A673 (cell line): ENCODE data around the gene CMTM5. TPM values are rescaled to one million over a fixed set of nuclear protein-coding genes. Genes with fewer than 3 reads are reported as not detected.

ENCODE experiments used
- BruUV-seq: library from RNA; stranded (reverse); fragments of 400-500 nt; replicated peaks from 2 replicates; lab custom pipeline; 2021; lab: Mats Ljungman, UMichigan
- CTCF ChIA-PET: fragments of 300-600 bp; sonication (Branson Sonifier 250); formaldehyde crosslinking; loops from one replicate; lab custom pipeline; 2022; ENCODE audit warnings: antibody characterized with exemption; lab: Charles Lee
- POLR2A ChIA-PET: fragments of 300-600 bp; sonication (Branson Sonifier 250); formaldehyde crosslinking; loops from one replicate; lab custom pipeline; 2022; ENCODE audit warnings: antibody characterized with exemption; ENCODE audit not compliant: low non-redundant PET; lab: Charles Lee
- DNase-seq: peaks from one replicate; pipeline ENCODE4 v3.0.0-alpha.2; 2015; ENCODE audit warnings: low spot score
- H3K27ac ChIP-seq: fragments of 200-600 bp; sonication (generic); 2 replicates; pipeline ENCODE4 v1.5.1; 2016; ENCODE audit warnings: mixed run types, low read depth, mild to moderate bottlenecking, mixed read lengths, antibody characterized with exemption, low read length; ENCODE audit not compliant: poor library complexity, severe bottlenecking
- H3K27me3 ChIP-seq: fragments of 200-600 bp; sonication (generic); replicated peaks from 2 replicates; pipeline ENCODE4 v1.6.1; 2017; ENCODE audit warnings: mixed run types, low read depth, mild to moderate bottlenecking, mixed read lengths, antibody characterized with exemption, low read length; ENCODE audit not compliant: insufficient read depth, poor library complexity
- H3K36me3 ChIP-seq: fragments of 200-600 bp; sonication (generic); 2 replicates; pipeline ENCODE4 v1.6.1; 2016; ENCODE audit warnings: mixed run types, mild to moderate bottlenecking, mixed read lengths, antibody characterized with exemption, low read length; ENCODE audit not compliant: insufficient read depth, poor library complexity, severe bottlenecking
- H3K4me1 ChIP-seq: fragments of 200-600 bp; sonication (generic); 2 replicates; pipeline ENCODE4 v1.6.1; 2017; ENCODE audit warnings: mixed run types, mild to moderate bottlenecking, mixed read lengths, antibody characterized with exemption, low read length; ENCODE audit not compliant: insufficient read depth, poor library complexity, severe bottlenecking
- H3K4me3 ChIP-seq: fragments of 200-600 bp; sonication (generic); 2 replicates; pipeline ENCODE4 v1.5.1; 2016; ENCODE audit warnings: low read depth, mixed run types, mild to moderate bottlenecking, mixed read lengths, low read length; ENCODE audit not compliant: poor library complexity, severe bottlenecking
- H3K9me3 ChIP-seq: fragments of 200-600 bp; sonication (generic); 2 replicates; pipeline ENCODE4 v1.6.1; 2016; ENCODE audit warnings: mixed run types, low read depth, mild to moderate bottlenecking, mixed read lengths, antibody characterized with exemption, low read length; ENCODE audit not compliant: poor library complexity, severe bottlenecking
- EZH2 ChIP-seq: fragments of 200-600 bp; sonication (generic); IDR thresholded peaks from 2 replicates; pipeline ENCODE4 v1.6.1; 2017; ENCODE audit warnings: borderline replicate concordance, low read depth, mild to moderate bottlenecking, mixed read lengths, antibody characterized with exemption, low read length; ENCODE audit not compliant: poor library complexity, severe bottlenecking
- intact Hi-C: fragments of 100-400 bp; cut with micrococcal nuclease; formaldehyde crosslinking; loops from one replicate; pipeline ENCODE4 v1.10.0; 2022; ENCODE audit not compliant: unreplicated experiment
- total RNA-seq: library from RNA; stranded (reverse); gene quantifications from 2 replicates; pipeline ENCODE4 v1.2.3, GENCODE V29; 2021
- TF ChIP-seq, protein P1 (sequence below): fragments of 300-800, 200-600 bp; sonication (generic); conservative IDR thresholded peaks from 2 replicates; pipeline ENCODE4 v1.5.1; 2017; ENCODE audit warnings: low read depth, mild to moderate bottlenecking, antibody characterized with exemption, low read length, moderate library complexity, mixed read lengths

CMTM5 gene
- total RNA-seq, 1 experiment from 2014 or later = not detected

DNA sequence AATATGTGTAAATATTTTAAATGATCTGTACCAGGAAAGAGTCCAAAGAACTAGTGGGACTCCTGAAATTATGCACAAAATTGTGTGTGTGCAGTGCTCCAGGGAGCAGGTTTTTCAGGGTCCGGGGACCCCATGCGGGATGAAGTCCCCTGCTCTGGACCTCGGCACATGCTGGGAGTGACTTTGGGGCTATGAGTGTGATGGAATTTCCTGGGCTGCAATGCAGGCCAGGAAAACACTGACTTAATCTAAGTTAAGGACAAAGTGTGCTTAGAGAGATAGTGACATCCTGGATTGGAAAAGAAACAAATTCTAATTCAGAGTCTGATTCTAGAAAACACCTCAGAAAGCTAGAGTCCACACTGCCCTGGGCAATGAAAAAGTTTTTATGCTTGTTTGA, 37.4 kb downstream of the CMTM5 start:
- ChIA-PET CTCF (no interaction called here), POLR2A (no interaction called here)
- DNase-seq = no peak
- Histone ChIP-seq H3K36me3 (no peaks in the 10 kb centered on the region), H3K4me3 (no peak overlapping the region), H3K27me3 (no peaks in the 10 kb centered on the region), H3K9me3 (no peaks in the 10 kb centered on the region), H3K27ac (no peak overlapping the region), H3K4me1 (no peaks in the 10 kb centered on the region)
- BruUV-seq = no TSS peak
- intact Hi-C loops = no loop called here
- no peak for TF ChIP-seq EZH2
- TF ChIP-seq, protein P1, sequence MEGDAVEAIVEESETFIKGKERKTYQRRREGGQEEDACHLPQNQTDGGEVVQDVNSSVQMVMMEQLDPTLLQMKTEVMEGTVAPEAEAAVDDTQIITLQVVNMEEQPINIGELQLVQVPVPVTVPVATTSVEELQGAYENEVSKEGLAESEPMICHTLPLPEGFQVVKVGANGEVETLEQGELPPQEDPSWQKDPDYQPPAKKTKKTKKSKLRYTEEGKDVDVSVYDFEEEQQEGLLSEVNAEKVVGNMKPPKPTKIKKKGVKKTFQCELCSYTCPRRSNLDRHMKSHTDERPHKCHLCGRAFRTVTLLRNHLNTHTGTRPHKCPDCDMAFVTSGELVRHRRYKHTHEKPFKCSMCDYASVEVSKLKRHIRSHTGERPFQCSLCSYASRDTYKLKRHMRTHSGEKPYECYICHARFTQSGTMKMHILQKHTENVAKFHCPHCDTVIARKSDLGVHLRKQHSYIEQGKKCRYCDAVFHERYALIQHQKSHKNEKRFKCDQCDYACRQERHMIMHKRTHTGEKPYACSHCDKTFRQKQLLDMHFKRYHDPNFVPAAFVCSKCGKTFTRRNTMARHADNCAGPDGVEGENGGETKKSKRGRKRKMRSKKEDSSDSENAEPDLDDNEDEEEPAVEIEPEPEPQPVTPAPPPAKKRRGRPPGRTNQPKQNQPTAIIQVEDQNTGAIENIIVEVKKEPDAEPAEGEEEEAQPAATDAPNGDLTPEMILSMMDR = no peak

DNA sequence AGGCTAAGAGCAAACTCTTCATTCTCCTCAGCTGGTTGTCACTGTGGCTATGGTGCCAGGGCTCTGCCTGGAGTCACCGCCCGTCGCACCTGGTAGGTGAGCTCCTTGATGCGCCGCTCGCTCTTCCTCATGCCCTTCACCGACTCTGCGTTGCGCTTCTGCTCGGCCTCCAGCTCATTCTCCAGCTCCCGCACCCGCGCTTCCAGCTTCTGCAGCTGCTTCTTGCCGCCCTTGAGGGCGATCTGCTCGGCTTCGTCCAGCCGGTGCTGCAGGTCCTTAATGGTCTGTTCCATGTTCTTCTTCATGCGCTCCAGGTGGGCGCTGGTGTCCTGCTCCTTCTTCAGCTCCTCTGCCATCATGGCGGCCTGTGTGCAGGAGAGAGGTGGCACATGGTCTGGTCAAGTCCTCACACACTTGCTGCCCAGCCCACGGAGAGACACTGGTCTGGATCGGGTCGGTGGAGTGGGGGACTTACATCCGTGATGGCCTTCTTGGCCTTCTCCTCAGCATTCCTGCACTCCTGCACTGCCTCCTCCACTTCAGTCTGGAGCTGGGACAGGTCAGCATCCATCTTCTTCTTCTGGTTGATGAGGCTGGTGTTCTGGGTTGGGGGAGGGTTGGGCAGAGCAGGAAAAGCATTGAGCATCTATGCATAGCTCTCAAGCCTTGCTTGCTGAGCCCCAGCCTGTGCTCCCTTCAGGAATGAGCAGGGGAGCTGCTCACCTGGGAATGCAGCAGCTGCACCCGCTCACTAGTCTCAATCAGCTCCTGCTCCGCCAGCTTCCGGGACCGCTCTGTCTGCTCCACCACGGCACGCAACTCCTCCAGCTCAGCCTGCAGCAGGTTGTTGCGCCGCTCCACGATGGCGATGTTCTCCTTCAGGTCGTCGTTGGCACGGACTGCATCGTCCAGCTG, 38.3 kb downstream of the CMTM5 start:
- CTCF ChIA-PET = no interaction called here
- no TSS peak for BruUV-seq
- TF ChIP-seq, protein P1 = no peak
- no peak for TF ChIP-seq EZH2
- no peak for DNase-seq
- no peaks in the 10 kb centered on the region for H3K36me3 ChIP-seq
- H3K9me3 ChIP-seq = no peaks in the 10 kb centered on the region
- no peak overlapping the region for H3K4me3 ChIP-seq
- intact Hi-C loops = no loop called here
- H3K4me1 ChIP-seq = no peaks in the 10 kb centered on the region
- H3K27me3 ChIP-seq = no peaks in the 10 kb centered on the region
- POLR2A ChIA-PET = no interaction called here
- H3K27ac ChIP-seq = no peak overlapping the region

DNA sequence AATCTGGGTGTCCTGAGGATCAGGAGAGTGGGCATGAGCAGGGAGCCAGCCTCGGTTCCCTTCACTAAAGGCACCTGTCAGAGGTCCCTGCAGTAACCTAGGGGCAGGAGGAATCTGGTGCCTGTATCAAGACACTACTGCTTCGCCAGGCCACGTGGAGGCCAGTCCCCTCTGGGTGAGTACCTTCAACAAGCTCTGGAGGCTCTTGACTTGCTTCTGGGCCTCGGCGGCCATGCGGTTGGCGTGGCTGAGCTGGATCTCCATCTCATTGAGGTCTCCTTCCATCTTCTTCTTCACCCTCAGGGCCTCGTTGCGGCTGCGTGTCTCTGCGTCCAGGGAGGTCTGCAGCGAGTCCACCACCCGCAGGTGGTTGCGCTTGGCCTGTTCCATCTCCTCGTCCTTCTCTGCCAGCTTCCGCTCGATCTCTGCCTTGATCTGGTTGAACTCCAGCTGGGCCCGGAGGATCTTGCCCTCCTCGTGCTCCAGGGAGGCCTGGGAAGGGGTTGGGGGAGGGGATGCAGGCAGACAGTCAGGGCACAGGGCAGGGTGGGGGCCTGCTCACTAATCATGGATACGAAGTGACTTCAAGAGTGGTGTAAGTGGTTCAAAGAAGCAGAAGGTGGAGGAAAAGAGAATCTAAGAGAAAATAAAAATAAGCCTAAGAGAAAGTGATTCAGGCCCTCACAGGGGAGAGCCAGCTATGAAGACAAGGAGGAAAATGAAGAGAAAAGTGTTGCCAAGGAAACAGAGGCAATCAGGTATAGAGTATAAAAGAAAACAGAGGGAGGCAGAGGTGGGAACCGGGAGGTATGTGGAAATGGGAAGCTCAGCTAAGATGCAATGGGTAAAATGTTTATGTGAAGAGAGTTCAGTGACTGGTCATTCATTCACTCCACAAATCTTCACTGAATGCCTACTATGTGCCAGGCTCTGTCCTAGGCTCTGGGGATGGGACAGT, 39.3 kb downstream of the CMTM5 start:
- POLR2A ChIA-PET = no interaction called here
- CTCF ChIA-PET = no interaction called here
- Histone ChIP-seq H3K9me3 (no peaks in the 10 kb centered on the region), H3K4me1 (no peaks in the 10 kb centered on the region), H3K27ac (no peak overlapping the region), H3K4me3 (no peak overlapping the region), H3K36me3 (no peaks in the 10 kb centered on the region), H3K27me3 (no peaks in the 10 kb centered on the region)
- DNase-seq = no peak
- TF ChIP-seq EZH2 = no peak
- TF ChIP-seq, protein P1 = no peak
- intact Hi-C loops = no loop called here
- no TSS peak for BruUV-seq
